A673 (cell line): ENCODE measurements around the gene BST2. TPM values are rescaled to one million over a fixed set of nuclear protein-coding genes. Genes with fewer than 3 reads are reported as not detected.
A peak's percentile ranks its signal among the peaks of the same experiment; 100 is the strongest.

ENCODE experiments used
- BruUV-seq: library from RNA; stranded (reverse); fragments of 400-500 nt; replicated peaks from 2 replicates; lab custom pipeline; 2021; lab: Mats Ljungman, UMichigan
- CTCF ChIA-PET: fragments of 300-600 bp; sonication (Branson Sonifier 250); formaldehyde crosslinking; loops from one replicate; lab custom pipeline; 2022; ENCODE audit warnings: antibody characterized with exemption; lab: Charles Lee
- POLR2A ChIA-PET: fragments of 300-600 bp; sonication (Branson Sonifier 250); formaldehyde crosslinking; loops from one replicate; lab custom pipeline; 2022; ENCODE audit warnings: antibody characterized with exemption; ENCODE audit not compliant: low non-redundant PET; lab: Charles Lee
- DNase-seq: peaks from one replicate; pipeline ENCODE4 v3.0.0-alpha.2; 2015; ENCODE audit warnings: low spot score
- H3K27ac ChIP-seq: fragments of 200-600 bp; sonication (generic); 2 replicates; pipeline ENCODE4 v1.5.1; 2016; ENCODE audit warnings: mixed run types, low read depth, mild to moderate bottlenecking, mixed read lengths, antibody characterized with exemption, low read length; ENCODE audit not compliant: poor library complexity, severe bottlenecking
- H3K27me3 ChIP-seq: fragments of 200-600 bp; sonication (generic); replicated peaks from 2 replicates; pipeline ENCODE4 v1.6.1; 2017; ENCODE audit warnings: mixed run types, low read depth, mild to moderate bottlenecking, mixed read lengths, antibody characterized with exemption, low read length; ENCODE audit not compliant: insufficient read depth, poor library complexity
- H3K36me3 ChIP-seq: fragments of 200-600 bp; sonication (generic); 2 replicates; pipeline ENCODE4 v1.6.1; 2016; ENCODE audit warnings: mixed run types, mild to moderate bottlenecking, mixed read lengths, antibody characterized with exemption, low read length; ENCODE audit not compliant: insufficient read depth, poor library complexity, severe bottlenecking
- H3K4me1 ChIP-seq: fragments of 200-600 bp; sonication (generic); 2 replicates; pipeline ENCODE4 v1.6.1; 2017; ENCODE audit warnings: mixed run types, mild to moderate bottlenecking, mixed read lengths, antibody characterized with exemption, low read length; ENCODE audit not compliant: insufficient read depth, poor library complexity, severe bottlenecking
- H3K4me3 ChIP-seq: fragments of 200-600 bp; sonication (generic); 2 replicates; pipeline ENCODE4 v1.5.1; 2016; ENCODE audit warnings: low read depth, mixed run types, mild to moderate bottlenecking, mixed read lengths, low read length; ENCODE audit not compliant: poor library complexity, severe bottlenecking
- H3K9me3 ChIP-seq: fragments of 200-600 bp; sonication (generic); 2 replicates; pipeline ENCODE4 v1.6.1; 2016; ENCODE audit warnings: mixed run types, low read depth, mild to moderate bottlenecking, mixed read lengths, antibody characterized with exemption, low read length; ENCODE audit not compliant: poor library complexity, severe bottlenecking
- CTCF ChIP-seq: fragments of 300-800, 200-600 bp; sonication (generic); conservative IDR thresholded peaks from 2 replicates; pipeline ENCODE4 v1.5.1; 2017; ENCODE audit warnings: low read depth, mild to moderate bottlenecking, antibody characterized with exemption, low read length, moderate library complexity, mixed read lengths
- EZH2 ChIP-seq: fragments of 200-600 bp; sonication (generic); IDR thresholded peaks from 2 replicates; pipeline ENCODE4 v1.6.1; 2017; ENCODE audit warnings: borderline replicate concordance, low read depth, mild to moderate bottlenecking, mixed read lengths, antibody characterized with exemption, low read length; ENCODE audit not compliant: poor library complexity, severe bottlenecking
- intact Hi-C: fragments of 100-400 bp; cut with micrococcal nuclease; formaldehyde crosslinking; loops from one replicate; pipeline ENCODE4 v1.10.0; 2022; ENCODE audit not compliant: unreplicated experiment
- total RNA-seq: library from RNA; stranded (reverse); gene quantifications from 2 replicates; pipeline ENCODE4 v1.2.3, GENCODE V29; 2021

BST2 gene
- total RNA-seq, 1 experiment from 2014 or later, result 1.3 TPM

GRCh38 chr19:17406046-17406886, 836 bp upstream of the BST2 start:
- ChIA-PET POLR2A (no interaction called here), CTCF (no interaction called here)
- no peak for TF ChIP-seq CTCF
- TF ChIP-seq EZH2, result no peak
- no TSS peak for BruUV-seq
- Histone ChIP-seq H3K4me3 (no peak overlapping the region), H3K36me3 (no peaks in the 10 kb centered on the region), H3K4me1 (peaks cover 13% of the 10 kb centered on the region), H3K27ac (peak overlapping the region; percentile 62), H3K9me3 (no peaks in the 10 kb centered on the region), H3K27me3 (no peaks in the 10 kb centered on the region)
- DNase-seq, result no peak
- intact Hi-C loops, result no loop called here

- Histone ChIP-seq H3K36me3 (no peaks in the 10 kb centered on the region), H3K4me3 (no peak overlapping the region), H3K27me3 (no peaks in the 10 kb centered on the region), H3K27ac (peak overlapping the region; percentile 62), H3K9me3 (no peaks in the 10 kb centered on the region), H3K4me1 (peaks cover 13% of the 10 kb centered on the region)
- CTCF ChIA-PET, result no interaction called here
- POLR2A ChIA-PET, result no interaction called here
- intact Hi-C loops, result no loop called here
- no peak for TF ChIP-seq CTCF
- no peak for TF ChIP-seq EZH2
- no peak for DNase-seq
- no TSS peak for BruUV-seq
Measured at GRCh38 chr19:17404621-17405249, 695 bp downstream of the BST2 start.

GRCh38 chr19:17404015-17404414, 1.4 kb downstream of the BST2 start:
- CTCF ChIA-PET, result interaction anchor here (0.5 to 0.6 kb wide), 3 partner anchors 18 to 848 kb away, joined by 3 to 9 read pairs (median 5); no protein-coding TSS in a partner anchor
- Histone ChIP-seq H3K4me3 (no peak overlapping the region), H3K9me3 (no peaks in the 10 kb centered on the region), H3K36me3 (no peaks in the 10 kb centered on the region), H3K4me1 (peaks cover 13% of the 10 kb centered on the region), H3K27ac (peak overlapping the region; percentile 37), H3K27me3 (no peaks in the 10 kb centered on the region)
- TF ChIP-seq CTCF (no peak), EZH2 (no peak)
- intact Hi-C loops, result no loop called here
- no TSS peak for BruUV-seq
- POLR2A ChIA-PET, result no interaction called here
- DNase-seq, result no peak
